ENCODE measurements around the gene ALKBH5.

GRCh38 chr17:18195246-18195645, 11.6 kb downstream of the ALKBH5 start:
- TF ChIP-seq POLR2A (IDR thresholded peaks at IDR 0.05; ENCODE audit: control extremely low read depth in 1 of 2, low read depth in 2 of 2, low read length in 2 of 2) (no peak), CTCF (IDR thresholded peaks at IDR 0.05; ENCODE audit: control extremely low read depth in 1 of 3, insufficient read depth in 1 of 3, low read depth in 1 of 3, low read length in 3 of 3) (no peak), RNF2 (IDR thresholded peaks at IDR 0.05; ENCODE audit: borderline replicate concordance, low read depth, low read length, missing control alignments, poor library complexity, severe bottlenecking) (no peak), BRCA1 (IDR thresholded peaks at IDR 0.05; ENCODE audit: low read depth, low read length) (no peak), EZH2 (IDR thresholded peaks at IDR 0.05; ENCODE audit: low read depth, low read length, severe bottlenecking) (no peak), JUN (IDR thresholded peaks at IDR 0.05; ENCODE audit: low read depth, low read length) (no peak), TEAD4 (IDR thresholded peaks at IDR 0.05; ENCODE audit: low read depth, low read length) (no peak), SP1 (IDR thresholded peaks at IDR 0.05; ENCODE audit: low read depth, low read length) (no peak), RXRA (IDR thresholded peaks at IDR 0.05; ENCODE audit: insufficient read depth, low read depth, low read length) (no peak), ZNF274 (IDR thresholded peaks at IDR 0.05; ENCODE audit: borderline replicate concordance, extremely low read depth, low read length) (no peak), TBP (IDR thresholded peaks at IDR 0.05; ENCODE audit: low read depth, low read length) (no peak)
